Bronchial epithelial cell (primary cell): ENCODE data around the gene FAM120A. TPM values are rescaled to one million over a fixed set of nuclear protein-coding genes. Genes with fewer than 3 reads are reported as not detected.

Source experiments
- DNase-seq: peaks from one replicate; pipeline ENCODE4 v3.0.0-alpha.2; 2010; ENCODE audit warnings: low read depth
- FAIRE-seq: peaks from 2 replicates; lab custom pipeline; 2011; peaks lifted over from hg19 to GRCh38; lab: Jason Lieb, UNC
- H3K27me3 ChIP-seq: 2 replicates; pipeline ENCODE4 v1.5.1; 2011; ENCODE audit warnings: low read length; ENCODE audit not compliant: control insufficient read depth, insufficient read depth
- H3K36me3 ChIP-seq: 2 replicates; pipeline ENCODE4 v1.5.1; 2011; ENCODE audit warnings: low read length; ENCODE audit not compliant: control insufficient read depth, insufficient read depth
- H3K4me3 ChIP-seq: 2 replicates; pipeline ENCODE4 v1.5.1; 2011; ENCODE audit warnings: mild to moderate bottlenecking, low read depth, low read length, control low read depth
- total RNA-seq: library from RNA; depleted of rRNA; stranded (reverse); fragments of >200 nt; gene quantifications from 2 replicates; pipeline ENCODE4 v1.2.1, GENCODE V29; 2014
- TF ChIP-seq, protein P1 (sequence below): IDR thresholded peaks from 2 replicates; pipeline ENCODE4 v1.5.1; 2011; ENCODE audit warnings: mild to moderate bottlenecking, moderate library complexity, low read length, control low read depth, inconsistent platforms; ENCODE audit not compliant: insufficient read depth, severe bottlenecking

The FAM120A gene
- total RNA-seq, 1 donor from 2014 or later, result 69.0 TPM

DNA sequence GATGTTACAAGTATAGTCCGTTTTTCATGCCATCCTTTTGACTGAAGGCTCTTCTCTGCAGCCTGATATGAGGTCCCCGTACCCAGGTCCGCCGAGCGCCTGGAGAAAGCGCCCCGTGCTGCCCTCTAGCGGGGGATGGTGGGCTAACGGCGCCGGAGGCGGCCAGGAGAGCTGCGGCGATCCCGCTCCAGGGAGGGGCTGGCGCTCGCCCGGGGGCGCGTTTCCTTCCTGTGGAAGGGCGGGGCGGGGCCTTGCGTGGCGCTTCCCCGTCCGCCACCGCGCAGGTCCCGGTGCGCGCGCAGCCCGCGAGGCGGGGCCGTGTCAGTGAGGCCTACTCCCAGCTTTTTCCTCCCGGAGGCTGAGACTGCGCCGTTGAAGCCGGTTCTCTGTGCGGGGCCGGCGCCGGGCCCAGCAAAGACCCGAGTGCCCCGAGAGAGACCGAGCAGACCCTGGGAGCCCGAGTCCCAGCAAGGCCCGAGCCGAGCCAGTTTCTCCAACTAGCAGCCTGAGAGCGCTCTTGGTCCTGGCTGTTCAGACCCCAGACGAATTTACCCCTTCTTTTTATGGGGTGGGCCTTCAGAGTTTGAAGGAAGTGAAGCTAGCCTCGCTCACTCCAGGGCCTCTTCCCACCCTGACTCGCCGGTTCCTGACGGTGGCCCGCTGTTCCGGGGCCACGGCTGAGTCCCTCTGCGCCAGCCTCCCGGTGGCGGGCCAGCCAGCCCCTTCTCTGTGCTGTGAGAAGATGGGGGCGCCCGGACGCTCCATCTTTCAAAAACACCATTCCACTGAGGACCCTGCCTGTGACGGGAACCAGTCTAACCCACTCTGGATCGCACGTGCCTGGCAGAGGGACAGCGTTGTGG is 115.2 kb downstream of the FAM120A start:
- FAIRE-seq (no peak), DNase-seq (peak; percentile 82)
- TF ChIP-seq, protein P1, sequence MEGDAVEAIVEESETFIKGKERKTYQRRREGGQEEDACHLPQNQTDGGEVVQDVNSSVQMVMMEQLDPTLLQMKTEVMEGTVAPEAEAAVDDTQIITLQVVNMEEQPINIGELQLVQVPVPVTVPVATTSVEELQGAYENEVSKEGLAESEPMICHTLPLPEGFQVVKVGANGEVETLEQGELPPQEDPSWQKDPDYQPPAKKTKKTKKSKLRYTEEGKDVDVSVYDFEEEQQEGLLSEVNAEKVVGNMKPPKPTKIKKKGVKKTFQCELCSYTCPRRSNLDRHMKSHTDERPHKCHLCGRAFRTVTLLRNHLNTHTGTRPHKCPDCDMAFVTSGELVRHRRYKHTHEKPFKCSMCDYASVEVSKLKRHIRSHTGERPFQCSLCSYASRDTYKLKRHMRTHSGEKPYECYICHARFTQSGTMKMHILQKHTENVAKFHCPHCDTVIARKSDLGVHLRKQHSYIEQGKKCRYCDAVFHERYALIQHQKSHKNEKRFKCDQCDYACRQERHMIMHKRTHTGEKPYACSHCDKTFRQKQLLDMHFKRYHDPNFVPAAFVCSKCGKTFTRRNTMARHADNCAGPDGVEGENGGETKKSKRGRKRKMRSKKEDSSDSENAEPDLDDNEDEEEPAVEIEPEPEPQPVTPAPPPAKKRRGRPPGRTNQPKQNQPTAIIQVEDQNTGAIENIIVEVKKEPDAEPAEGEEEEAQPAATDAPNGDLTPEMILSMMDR, result peak; percentile 92
- peak overlapping the region; percentile 54 for H3K4me3 ChIP-seq
- H3K36me3 ChIP-seq, result peaks cover 6% of the 10 kb centered on the region
- no peaks in the 10 kb centered on the region for H3K27me3 ChIP-seq

DNA sequence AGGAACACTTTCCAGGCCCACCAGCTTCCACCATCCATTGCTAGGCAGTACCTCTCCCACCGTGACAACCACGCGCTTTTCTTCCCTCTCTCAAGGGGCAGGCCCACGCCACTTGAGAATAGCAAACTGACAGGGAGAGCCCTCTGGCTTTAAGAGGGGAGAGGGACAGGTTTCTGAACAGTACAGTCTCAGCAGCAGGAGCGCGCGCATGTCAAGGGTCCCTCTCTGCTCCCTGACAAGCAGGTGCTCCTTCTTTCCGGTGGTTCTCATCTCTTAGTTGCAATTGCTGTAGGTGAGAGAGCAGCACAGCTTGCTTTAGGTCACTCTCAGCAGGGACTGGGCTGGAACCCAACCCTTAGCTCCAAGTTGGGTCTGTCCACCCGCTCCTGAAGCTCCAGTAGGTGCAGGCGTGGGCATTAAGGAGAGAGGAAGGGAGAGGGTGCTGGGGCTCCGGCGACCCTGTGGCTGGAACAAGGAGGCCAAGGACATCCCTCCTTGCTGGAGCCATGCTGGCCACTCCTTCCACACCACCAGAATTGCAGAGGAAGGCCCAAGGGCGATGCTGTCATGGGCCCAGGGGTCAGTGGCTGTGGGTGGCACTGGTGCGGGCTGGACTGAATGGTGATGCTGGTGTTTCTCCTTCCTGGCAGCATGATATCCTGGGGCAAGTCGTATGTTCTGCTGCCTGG is 115.9 kb downstream of the FAM120A start:
- TF ChIP-seq, protein P1, result no peak
- FAIRE-seq, result no peak

DNA sequence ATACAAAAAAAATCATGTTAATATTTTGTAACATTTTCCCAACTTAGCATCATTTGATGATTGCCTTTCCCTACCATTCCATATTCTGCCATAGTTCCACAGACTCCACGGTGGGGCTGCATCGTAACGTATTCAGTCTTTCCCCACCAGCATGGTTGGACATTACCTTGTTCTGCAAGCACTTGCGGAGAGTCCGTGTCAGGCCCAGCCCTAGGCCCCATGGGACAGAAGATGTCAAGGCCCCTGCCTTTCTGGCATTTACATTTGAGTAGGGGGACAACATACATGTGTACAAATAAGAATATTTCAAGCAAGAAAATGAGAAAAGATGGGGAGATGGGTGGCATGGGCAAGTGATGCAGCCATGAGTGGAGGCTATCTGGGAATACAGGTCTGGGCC is 116.7 kb downstream of the FAM120A start:
- no peak overlapping the region for H3K4me3 ChIP-seq
- FAIRE-seq (no peak), DNase-seq (no peak)
- TF ChIP-seq, protein P1, result no peak
- peaks cover under 1% of the 10 kb centered on the region for H3K36me3 ChIP-seq
- H3K27me3 ChIP-seq, result no peaks in the 10 kb centered on the region

More for the DNA sequence above, 115.9 kb downstream of the FAM120A start:
- peaks cover 2% of the 10 kb centered on the region for H3K36me3 ChIP-seq
- H3K27me3 ChIP-seq, result no peaks in the 10 kb centered on the region
- no peak for DNase-seq
- H3K4me3 ChIP-seq, result peak overlapping the region; percentile 54

DNA sequence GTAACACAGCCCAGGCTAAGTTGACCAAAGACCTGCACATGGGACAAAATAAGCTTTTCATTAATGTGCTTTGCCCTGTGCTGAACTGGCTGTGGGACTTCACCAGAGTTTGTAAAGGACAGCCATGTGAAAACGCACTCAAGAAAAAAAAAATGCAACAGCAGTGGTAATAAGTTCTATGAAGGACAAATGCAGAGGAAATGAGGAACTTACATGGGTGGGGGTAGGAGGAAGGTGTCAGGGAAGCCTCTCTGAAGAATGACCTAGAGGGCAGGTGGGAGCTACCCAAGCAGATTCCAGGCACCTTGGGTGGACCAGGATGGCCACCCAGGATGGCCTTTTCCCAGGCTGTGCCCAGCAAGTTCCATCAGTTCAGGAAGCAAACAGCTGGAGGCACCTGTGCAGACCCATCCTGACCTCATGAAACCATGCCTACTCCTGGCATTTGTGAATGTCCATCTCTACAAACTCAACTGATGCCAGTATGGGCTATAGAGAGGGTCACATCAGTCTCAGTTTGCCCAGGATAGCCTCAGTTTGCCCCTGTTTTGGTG is 118.2 kb downstream of the FAM120A start:
- H3K36me3 ChIP-seq, result no peaks in the 10 kb centered on the region
- no peak for DNase-seq
- H3K4me3 ChIP-seq, result no peak overlapping the region
- no peak for FAIRE-seq
- H3K27me3 ChIP-seq, result no peaks in the 10 kb centered on the region
- TF ChIP-seq, protein P1, result no peak

DNA sequence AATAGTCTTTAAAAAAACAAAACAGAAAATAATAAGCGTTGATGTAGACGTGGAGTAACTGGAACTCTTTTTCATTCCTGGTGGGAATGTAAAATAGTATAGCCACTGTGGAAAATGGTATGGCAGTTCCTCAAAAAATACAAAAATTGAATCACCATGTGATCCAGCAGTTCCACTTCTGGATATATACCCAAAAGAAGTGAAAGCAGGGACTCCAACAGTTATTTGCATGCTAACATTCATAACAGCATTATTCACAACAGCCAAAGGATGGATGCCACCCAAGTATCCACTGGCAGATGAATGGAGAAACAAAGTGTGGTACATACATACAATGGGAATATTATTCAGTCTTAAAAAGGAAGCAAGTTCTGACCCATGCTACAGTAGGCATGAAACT is 120.7 kb downstream of the FAM120A start:
- Histone ChIP-seq H3K27me3 (no peaks in the 10 kb centered on the region), H3K36me3 (no peaks in the 10 kb centered on the region), H3K4me3 (no peak overlapping the region)
- TF ChIP-seq, protein P1, result no peak
- DNase-seq (no peak), FAIRE-seq (no peak)
